Muscle of arm (tissue), 12 donors: ENCODE data around the gene NPIPA3. TPM values are rescaled to one million over a fixed set of nuclear protein-coding genes. Genes with fewer than 3 reads are reported as not detected.
"Not testable (repeated sequence)": the region's sequence is repeated elsewhere in the genome, so short reads cannot be mapped to it uniquely, and the experiment has no call there.

Experiments
- DNase-seq: peaks from one replicate; pipeline ENCODE4 v3.0.0-alpha.2; 2013
- polyA plus RNA-seq, 12 donors: library from polyadenylated mRNA; unstranded; fragments of 120-200 nt; gene quantifications; one replicate each; pipeline ENCODE4 v1.2.1, GENCODE V29; 2013; ENCODE audit not compliant: insufficient read length in 12 of 12

NPIPA3 gene
- polyA plus RNA-seq, 12 donors: 1.4 to 17.1 (median 7.5) TPM; not detected in 1

- DNase-seq: not testable (repeated sequence)
These were observed 39.3 kb downstream of the NPIPA3 start, which contains the start of gene NPIPA2 for GRCh38 chr16:14742273-14743128. Gene NPIPA2, plus strand, starts transcription at chr16:14742533. Its CDS starts 5,533 bp downstream, at chr16:14748066.

- DNase-seq: not testable (repeated sequence)
These were observed 70.4 kb downstream of the NPIPA3 start for GRCh38 chr16:14773654-14774053.

GRCh38 chr16:14775624-14776023 is 72.4 kb downstream of the NPIPA3 start:
- not testable (repeated sequence) for DNase-seq

Other genes with a start within 250 kb of the NPIPA3 start
- gene PARN, start 73.2 kb upstream of the NPIPA3 start, polyA plus RNA-seq: 10 to 100 TPM in 11 of 12 donors, not detected in 1; 15.0 to 35.4 (median 18.3) TPM
- 10 to 100 TPM in 11 of 12 donors, not detected in 1; 43.9 to 64.1 (median 54.2) TPM for gene BFAR, start 70.5 kb upstream of the NPIPA3 start, polyA plus RNA-seq
- under 1 TPM in 8 of 12 donors, not detected in 4; 0.35 to 0.81 (median 0.44) TPM for gene PLA2G10, start 9.1 kb upstream of the NPIPA3 start, polyA plus RNA-seq
- gene NPIPA2, start 39.1 kb downstream of the NPIPA3 start, polyA plus RNA-seq: 1 to 10 TPM in 4 of 12 donors, not detected in 8; 2.6 to 5.8 (median 4.1) TPM
- 10 to 100 TPM in 11 of 12 donors, not detected in 1; 48.2 to 91.7 (median 63.7) TPM for gene NOMO1, start 130.3 kb downstream of the NPIPA3 start, polyA plus RNA-seq
- 100 to 1,000 TPM in 5 of 12 donors, 10 to 100 TPM in 6, not detected in 1; 74.1 to 202 (median 93.2) TPM for gene NPIPA1, start 234.0 kb downstream of the NPIPA3 start, polyA plus RNA-seq